Activated T-cell treated with anti-CD3 and anti-CD28 coated beads for 4 hours (primary cell): ENCODE data around the gene DNMBP.
"Not testable (repeated sequence)": the region's sequence is repeated elsewhere in the genome, so short reads cannot be mapped to it uniquely, and the experiment has no call there.

ENCODE experiments used
- DNase-seq: peaks from one replicate; pipeline ENCODE4 v3.0.0-alpha.2; 2020

DNMBP gene

DNA sequence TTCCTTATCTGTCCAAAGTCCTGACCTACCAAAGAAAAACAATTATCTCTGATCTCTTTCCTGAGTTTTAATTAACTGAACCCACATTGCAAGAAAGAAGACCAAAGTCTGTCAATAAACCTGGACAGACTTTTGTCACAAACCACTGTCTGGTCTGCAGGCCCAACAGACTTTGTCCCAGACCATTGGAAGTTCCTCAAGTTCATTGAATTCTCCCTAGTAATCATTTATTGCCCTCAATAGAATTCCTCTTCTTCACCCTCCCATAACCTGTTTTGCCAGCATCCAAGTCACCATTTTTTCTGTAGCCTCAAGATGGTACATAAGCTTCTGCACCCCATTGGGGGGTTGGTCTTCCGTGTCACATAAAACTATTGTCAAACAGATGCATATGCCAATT, 3.9 kb upstream of the DNMBP start:
- DNase-seq, result no peak

DNA sequence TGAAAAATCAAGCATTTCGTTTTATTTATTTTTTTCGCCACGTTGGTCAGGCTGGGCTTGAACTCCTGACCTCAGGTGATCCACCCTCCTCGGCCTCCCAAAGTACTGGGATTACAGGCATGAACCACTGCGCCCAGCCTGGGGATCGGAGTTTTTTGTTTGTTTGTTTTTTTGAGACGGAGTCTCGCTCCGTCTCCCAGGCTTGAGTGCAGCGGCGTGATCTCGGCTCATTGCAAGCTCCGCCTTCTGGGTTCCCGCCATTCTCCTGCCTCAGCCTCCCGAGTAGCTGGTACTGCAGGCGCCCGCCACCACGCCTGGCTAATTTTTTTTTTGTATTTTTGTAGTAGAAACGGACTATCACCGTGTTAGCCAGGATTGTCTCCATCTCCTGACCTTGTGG, 2.2 kb upstream of the DNMBP start:
- not testable (repeated sequence) for DNase-seq

DNA sequence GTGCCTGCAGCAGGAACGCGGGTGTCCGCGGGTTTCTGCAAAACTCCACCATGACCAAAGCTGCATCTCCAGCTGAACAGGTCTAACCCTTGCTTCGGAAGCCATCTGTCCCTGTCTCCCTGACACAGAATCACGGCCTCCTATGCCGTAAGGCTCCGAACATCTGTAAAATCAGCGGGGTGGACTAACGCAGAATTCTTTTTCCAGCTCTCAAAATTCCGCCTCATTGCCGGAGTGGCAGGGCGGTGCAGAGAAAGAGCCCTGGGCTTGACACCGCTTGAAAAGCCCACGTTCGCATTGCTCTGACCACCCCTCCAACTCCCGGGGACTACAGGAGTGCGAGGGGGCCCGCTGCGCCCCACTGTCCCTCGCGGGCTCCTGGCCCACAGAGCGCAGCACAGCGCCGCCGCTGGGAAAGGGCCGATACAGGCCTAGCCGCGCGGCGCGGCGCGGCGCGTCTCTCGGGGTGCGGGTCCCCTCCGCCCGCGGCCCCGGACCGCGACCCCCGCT, 409 bp downstream of the DNMBP start:
- no peak for DNase-seq

DNA sequence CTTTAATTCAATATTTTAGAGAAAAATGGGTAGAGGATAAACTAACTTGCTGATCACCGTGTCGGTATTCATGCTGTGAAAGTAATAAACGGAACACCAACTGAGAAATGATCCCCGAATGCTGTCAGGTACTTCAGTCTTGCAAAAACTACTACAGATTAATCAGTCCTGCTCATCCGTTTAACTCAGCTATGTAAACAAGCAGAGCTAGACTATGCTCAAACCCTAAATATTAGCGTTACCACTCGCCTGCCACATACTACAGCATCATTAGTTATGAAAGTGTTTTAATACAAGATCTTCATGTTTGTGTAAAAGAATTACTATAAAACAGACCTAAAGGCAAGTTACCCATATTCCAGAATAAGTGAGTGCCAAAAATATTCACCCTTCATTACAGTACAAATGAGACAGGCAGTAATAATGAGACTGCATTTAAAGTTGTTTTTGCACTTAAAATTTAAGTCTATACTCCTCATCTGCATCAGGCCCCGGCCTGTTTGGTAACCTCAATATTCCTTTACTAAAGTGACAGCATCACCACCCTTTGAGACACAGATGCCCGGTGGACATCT, 952 bp downstream of the DNMBP start:
- DNase-seq, result no peak

DNA sequence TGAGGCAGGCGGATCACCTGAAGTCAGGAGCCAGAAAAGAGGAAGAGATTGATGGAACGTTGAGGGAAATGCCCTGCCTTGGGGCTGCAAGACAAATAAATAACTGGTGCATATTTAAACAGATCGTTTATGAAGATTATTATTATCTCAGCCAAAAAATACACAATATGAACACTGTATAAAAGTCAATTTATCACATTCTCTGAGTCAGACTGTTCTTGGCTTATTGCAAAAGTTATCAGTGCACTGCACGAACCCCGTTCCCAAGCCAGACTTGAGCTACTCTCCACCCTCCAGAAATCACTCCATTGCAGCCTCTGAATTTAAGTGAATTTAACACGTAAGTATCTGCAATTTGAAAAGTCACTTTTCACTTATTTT, 1.6 kb downstream of the DNMBP start:
- no peak for DNase-seq

DNA sequence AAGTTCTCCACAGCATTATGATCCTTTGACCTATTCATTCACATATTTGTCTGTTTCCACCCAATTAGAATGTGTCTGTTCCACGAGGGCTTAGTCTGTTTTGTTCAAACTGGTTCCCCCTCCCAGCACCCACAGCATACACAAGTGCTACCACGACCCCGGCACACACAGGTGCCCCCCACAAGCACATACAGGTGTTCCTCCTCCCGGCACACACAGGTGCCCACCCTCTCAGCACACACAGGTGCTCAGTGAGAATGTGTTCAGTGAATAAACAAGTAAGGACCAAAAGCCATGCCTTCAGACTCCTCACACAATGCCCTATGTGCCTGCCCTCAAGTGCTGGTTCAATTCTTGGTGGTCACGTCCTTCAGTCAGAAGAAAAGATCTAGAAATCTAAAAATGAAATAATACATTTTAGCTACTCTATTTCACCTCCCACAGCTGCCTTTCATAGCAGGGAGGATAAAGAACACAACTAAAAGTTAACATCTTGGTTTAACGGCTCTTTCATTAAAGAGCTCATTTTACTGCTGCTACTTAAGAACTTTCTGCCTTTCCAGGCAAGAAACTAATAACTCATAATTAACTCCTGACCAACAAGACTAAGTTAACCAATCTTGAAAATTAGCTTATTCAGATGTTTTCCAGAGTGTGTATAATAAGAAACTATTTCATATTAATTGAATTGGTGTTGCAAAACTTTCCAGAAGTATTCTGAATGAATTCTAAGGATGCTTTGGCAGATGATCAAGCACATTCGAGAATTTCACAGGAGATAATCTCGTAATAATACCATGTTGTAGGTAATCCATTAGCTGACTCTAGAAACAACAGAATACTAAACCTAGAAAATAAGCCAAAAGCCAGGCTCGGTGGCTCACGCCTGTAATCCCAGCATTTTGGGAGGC, 2.3 kb downstream of the DNMBP start:
- no peak for DNase-seq

DNA sequence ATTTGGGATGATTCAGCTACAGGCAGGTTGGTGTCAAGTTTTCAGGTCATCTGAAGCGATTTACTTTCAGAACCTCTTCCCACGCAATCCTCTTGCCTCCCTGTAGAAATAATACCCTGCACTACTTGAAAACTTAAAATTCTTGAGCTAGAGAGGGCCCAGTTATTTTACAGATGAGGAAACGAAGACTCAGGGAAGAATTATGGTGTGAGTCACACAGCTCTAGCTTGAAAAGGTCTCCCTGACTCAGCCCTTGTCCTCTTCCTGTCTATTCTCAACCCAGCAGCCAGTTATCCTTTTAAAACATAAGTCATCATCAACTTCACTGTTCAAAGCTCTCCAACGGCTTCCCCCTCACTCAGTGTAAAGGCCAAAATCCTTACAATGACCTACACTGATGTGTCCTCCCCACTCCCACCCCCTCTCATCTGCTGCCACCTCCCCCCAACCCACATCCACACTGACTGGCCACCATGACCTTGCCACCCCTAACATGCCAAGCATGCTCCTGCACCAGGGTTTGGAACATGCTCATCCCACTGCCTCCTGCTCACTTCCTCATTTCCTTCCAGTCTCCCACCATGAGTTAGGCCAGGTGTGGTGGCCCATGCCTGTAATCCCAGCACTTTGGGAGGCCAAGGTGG, 3.4 kb downstream of the DNMBP start:
- no peak for DNase-seq

DNA sequence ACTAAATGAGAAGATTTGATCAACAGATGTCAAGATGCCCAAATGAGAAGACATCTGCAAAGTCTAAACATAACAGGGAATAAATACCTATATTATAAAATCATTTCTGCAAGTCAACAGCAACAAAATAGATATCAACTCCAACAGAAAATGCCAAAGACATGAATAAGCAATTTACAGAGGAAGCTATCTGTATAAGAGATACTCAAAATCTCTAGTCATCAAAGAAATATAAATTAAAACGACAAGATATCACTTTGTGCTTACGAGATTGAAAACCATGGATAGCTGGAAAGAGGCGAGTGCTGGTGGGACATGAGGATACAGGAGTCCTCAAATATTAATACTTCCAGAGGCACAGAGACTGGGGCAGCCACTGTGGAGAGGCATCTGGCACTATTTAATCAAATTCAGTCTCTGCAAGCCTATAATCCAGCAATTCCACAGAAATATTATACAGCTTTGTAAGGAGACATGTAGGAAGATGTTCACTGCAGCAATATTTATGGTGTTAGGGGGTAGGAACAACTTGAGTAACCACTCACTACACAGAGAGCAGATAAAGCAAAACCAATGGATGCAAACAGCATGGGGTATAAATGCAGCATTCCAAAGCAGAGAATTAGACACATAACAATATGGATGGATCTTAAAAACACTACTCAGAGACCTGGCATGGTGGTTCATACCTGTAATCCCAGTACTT, 4.8 kb downstream of the DNMBP start:
- DNase-seq, result no peak

DNA sequence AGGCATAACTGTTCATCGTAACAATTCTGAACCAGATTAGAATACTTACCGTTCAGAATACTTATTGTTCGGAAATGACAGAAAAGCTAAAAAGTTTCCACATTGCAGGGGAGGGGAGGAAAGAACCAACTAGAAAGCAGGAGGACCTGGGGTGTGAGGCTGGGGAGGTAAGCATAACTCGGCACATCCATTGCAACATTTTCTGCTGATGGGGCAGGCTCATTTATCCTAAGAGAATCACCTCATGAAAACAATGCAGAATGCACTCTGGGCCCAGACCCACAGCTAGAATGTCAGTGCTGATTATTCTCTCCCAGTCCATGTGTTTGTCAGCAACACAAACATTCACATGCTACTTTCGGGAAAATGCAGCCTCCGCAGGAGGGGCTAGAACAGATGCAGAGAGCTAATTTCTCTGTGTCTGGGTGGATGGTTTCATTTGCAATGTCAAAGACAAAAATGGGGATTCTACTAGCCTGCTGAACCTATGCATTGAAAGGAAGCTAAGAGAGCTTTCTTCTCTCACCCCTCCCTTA, 9.6 kb downstream of the DNMBP start:
- no peak for DNase-seq

DNA sequence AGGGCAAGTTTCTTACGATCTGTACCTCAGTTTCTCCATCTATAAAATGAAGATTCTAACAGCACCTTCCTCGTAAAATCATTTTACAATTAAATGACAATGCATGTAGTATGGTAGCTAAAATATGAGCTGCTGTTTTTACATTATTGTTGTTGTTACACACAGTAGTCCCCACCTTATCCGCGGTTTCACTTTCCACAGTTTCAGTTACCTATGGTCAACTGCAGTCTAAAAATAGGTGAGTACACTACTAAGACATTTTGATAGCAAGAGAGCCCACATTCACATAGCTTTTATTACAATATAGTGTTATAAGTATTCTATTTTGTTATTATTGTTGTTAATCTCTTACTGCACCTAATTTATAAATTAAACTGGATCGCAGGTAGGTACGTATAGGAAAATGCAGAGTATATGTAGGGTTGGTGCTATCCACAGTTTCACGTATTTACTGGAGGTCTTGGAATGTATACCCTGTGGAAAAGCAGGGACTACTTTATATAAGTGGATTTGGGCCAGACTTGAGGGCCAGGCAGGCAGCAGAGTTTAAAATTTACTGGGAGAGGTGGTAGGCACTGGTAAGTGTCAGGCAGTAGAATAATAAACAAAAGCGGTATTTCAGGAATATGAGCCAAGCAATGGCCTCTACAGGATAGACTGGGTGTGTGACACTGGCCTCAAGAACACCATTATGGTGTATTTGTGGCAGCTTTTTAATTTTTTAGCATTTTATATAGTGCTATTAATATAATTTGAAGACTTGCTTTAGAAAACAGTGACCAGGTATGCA, 10.2 kb downstream of the DNMBP start:
- DNase-seq, result no peak

DNA sequence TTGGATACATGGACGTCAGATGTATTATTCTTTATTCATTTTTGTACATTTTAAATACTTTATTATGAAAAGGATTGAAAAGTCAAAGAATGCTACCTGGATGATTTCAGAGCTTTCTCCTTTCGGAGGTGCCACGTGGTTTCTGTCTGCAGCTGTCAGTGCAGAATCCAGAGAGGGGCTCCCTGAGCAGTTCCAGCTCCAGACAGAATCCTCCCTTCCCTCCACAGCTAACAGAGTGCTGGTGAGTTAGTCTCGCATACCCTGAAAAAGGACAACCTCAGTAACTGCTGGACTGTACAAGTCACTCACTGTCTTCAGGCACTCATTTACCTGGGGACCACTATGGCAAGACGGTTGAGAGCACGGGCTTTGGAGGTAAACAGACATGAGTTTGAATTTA, 10.9 kb downstream of the DNMBP start:
- no peak for DNase-seq

DNA sequence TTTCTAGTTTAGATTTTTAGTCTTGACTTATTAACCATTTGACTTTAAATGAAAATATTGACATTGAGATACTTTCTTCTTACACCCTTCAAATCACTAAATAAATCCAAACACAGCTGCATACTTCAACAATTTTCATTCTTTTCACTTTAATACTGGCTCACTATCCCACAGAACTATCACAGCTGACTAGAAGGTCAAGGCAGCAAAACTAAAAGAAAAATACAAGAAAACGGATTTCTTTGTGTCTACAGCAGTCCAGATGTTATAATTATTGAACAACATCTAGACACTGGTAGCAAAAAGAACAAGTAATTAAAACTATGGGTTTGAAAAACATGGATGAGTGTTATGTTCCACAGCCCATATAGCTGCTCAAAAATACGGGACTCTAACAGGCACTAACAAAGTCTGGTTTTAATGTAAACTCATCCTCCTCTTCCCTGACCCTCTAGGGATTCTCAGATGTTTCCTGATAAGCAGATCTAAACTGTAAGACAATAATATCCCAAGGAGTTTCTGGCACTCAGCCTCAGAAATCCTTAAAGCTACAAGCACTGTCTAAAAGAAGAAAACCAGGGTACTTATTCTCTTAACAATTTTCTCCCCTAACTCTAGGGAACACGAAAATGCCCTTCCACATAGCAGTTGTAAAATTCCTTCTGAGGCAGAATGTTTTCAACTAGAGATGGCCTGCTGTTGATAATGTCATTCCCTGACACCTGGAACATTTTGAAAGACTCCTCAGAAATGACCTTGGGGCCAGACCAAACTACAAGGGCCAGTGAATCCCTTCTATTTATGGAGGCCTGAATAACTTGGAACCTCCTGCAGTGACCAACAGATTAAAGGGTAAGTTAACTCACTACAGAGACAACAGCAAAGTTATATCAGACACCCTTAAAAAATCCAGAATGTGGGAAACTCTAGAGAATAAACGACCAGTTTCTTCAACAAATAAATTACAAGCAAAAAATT, 12.8 kb downstream of the DNMBP start:
- DNase-seq, result no peak

DNA sequence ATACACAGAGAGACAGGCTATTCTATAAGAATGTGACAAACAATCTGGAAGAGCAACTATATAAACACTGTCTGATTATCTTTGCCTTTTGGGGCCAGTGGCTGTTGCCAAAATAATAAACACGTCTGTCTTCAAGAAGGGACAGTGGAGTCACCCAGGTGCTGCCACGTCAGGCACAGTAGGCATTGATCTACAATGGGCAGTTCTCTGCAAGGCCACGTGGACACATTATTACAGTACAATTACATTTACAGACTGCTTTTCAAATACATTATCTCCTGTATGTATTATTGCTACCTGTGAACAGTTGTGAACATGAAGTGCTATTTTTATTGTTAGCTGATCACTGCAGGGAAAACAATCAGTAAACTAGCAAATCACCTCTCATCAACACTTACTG, 14.0 kb downstream of the DNMBP start:
- DNase-seq, result no peak

DNA sequence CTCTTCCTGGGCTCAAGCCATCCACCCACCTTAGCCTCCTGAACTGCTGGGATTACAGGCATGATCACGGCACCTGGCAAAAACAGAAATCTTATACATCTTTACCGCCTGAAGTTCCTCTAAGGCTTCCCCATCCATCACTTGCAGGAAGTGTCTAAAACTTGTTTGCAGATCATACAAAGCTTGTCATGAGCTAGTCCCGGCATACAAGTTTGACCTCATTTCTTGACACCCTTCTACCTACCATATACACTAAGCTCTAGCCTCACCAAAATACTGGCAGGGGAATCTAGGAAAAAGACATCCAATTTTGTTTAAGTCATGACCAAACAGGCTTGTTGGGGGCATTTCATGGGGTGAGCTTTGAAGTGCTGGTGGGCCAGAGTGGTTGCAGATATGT, 14.5 kb downstream of the DNMBP start:
- DNase-seq, result no peak

DNA sequence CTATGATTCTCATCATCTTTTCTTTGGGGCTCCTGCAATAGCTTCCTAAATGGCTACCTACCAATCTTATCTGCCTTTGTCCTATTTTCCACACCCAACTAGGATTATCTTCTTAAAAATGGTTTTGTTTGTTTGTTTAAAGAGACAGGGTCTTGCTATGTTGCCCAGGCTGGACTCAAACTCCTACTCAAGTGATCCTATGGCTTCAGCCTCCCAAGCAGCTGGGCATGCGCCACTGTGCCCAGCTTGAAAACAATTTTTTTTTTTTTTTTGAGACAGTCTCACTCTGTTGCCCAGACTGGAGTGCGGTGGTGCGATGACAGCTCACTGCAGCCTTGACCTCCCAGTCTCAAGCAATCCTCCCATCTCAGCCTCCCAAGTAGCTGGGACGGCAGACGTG, 14.9 kb downstream of the DNMBP start:
- no peak for DNase-seq

DNA sequence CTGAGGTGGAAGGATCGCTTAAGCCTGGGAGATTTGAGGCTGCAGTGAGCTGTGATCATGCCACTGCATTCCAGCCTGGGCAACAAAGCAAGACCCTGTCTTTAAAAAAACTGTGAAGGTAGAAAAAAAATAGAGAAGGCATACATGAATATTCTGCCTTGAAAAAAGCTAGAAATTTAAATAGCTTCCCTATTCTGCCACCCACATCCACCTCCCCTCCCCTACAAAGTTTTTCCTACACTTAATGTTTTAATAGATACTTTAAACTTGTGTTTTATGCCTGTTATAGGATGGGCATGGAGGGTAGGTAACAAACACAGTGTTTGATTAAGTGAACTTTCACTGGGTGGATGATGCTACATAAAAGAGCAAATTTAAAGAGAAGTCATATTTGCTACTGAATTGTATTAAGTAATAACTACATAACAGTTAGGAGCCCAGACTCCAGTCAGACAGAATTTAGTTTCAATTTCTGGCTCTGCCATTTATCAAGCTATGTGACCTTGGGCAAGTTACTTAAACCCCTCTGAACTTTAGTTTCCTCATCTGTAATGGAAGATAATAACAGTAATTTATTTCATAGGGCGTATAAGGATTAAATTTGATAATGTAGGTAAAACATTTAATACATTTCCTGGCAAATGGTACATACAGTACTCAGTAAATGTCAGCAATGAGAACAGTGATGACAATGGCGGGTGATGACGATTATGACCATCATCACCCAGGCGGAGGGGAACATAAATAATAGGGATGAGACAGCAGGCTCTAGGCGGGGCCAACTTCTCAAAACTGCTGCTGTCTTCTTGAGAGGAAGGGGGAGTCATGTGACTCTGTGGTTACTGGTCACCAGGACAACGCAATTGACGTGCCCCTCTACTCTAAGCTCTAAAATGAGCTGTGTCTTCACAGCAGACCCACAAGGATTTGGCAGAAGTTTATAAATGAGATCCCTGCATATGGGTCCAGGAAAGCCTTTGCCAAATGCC, 15.8 kb downstream of the DNMBP start:
- peak; percentile 19 for DNase-seq

DNA sequence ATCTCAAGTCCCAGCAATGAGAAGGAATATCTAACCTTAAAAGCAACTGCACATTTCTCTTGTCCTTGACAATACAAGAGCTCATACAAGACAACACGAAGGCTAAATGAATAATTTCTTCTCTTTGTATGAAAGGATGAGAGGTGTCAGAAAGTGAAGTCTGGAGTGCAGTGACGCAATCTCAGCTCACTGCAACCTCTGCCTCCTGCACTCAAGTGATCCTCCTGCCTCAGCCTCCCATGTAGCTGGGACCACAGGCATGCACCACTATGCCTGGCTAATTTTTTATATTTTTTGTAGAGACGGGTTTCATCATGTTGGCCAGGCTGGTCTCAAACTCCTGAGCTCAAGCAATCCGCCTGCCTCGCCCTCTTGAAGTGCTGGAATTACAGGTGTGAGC, 24.1 kb downstream of the DNMBP start:
- not testable (repeated sequence) for DNase-seq

DNA sequence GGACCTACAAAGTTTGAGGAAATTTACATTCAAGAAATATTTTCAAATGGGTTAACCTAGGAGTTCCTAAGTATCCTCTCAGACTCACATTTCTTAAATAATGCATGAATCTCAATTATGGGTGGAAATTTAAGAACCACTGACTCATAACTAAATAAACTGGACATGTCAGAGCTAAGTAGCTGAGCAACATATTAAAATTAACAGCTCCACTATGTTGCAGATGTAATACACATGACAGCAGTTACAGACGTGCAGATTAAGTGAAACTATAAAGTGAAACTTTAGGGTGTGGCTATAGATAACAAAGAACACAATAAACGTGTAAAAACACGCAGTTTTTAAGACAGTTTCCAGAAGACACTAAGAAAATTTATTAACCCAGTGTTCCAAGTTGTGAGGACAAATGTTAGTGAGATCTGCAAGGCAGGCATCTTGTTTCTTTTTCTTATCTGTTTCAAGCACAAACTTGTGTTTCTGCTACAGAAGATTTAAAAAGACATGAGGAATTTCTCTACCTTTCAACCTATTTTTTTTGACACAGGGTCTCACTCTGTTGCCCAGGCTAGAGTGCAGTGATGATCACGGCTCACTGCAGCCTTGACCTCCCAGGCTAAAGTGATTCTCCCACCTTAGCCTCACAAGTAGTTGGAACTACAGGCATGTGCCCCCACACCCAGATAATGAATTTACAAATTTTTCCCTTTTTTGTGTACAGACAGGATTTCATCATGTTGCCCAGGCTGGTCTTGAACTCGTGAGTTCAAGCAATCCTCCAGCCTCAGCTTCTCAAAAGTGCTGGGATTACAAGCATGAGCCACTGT, 25.3 kb downstream of the DNMBP start:
- DNase-seq, result no peak
